Testis (tissue), 2 donors: ENCODE results near the gene MRGPRE.

Experiments
- POLR2A ChIP-seq: fragments of 450-650 bp; IDR thresholded peaks from one replicate; pipeline ENCODE4 v1.6.1; 2017; ENCODE audit warnings: antibody characterized with exemption, mild to moderate bottlenecking, moderate library complexity
- TF ChIP-seq, protein P1 (sequence below), 3 experiments: fragments of 450-650 bp in 2 of 3; fragments of 200-600 bp in 1 of 3; sonication (generic) in 1 of 3; IDR thresholded peaks; one replicate each; pipeline ENCODE4 v1.5.1; 2016 to 2019; ENCODE audit warnings: antibody characterized with exemption in 3 of 3, mild to moderate bottlenecking in 2 of 3, moderate library complexity in 1 of 3

GRCh38 chr11:3243880-3244279, 11.7 kb upstream of the MRGPRE start:
- TF ChIP-seq, protein P1, sequence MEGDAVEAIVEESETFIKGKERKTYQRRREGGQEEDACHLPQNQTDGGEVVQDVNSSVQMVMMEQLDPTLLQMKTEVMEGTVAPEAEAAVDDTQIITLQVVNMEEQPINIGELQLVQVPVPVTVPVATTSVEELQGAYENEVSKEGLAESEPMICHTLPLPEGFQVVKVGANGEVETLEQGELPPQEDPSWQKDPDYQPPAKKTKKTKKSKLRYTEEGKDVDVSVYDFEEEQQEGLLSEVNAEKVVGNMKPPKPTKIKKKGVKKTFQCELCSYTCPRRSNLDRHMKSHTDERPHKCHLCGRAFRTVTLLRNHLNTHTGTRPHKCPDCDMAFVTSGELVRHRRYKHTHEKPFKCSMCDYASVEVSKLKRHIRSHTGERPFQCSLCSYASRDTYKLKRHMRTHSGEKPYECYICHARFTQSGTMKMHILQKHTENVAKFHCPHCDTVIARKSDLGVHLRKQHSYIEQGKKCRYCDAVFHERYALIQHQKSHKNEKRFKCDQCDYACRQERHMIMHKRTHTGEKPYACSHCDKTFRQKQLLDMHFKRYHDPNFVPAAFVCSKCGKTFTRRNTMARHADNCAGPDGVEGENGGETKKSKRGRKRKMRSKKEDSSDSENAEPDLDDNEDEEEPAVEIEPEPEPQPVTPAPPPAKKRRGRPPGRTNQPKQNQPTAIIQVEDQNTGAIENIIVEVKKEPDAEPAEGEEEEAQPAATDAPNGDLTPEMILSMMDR (IDR thresholded peaks at IDR 0.05): no peak
- TF ChIP-seq POLR2A: no peak
